GM18526 (cell line): ENCODE data around the gene SLC7A4.

ENCODE experiments used
- POLR2A ChIP-seq: IDR thresholded peaks from 3 replicates; pipeline ENCODE4 v1.6.1; 2011; ENCODE audit not compliant: insufficient read length; ENCODE audit errors: extremely low read depth

SLC7A4 gene

GRCh38 chr22:21068681-21069276, 36.4 kb upstream of the SLC7A4 start:
- no peak for TF ChIP-seq POLR2A

- TF ChIP-seq POLR2A = no peak
Observed at GRCh38 chr22:21067901-21068680, 35.7 kb upstream of the SLC7A4 start.

- TF ChIP-seq POLR2A = no peak
Observed at GRCh38 chr22:21067075-21067900, 34.9 kb upstream of the SLC7A4 start.

- TF ChIP-seq POLR2A = no peak
Observed at GRCh38 chr22:21064917-21065864, 32.8 kb upstream of the SLC7A4 start.

GRCh38 chr22:21055880-21056319, 23.5 kb upstream of the SLC7A4 start:
- TF ChIP-seq POLR2A = no peak

GRCh38 chr22:21055564-21055834, 23.1 kb upstream of the SLC7A4 start:
- no peak for TF ChIP-seq POLR2A

GRCh38 chr22:21054714-21055563, 22.6 kb upstream of the SLC7A4 start:
- no peak for TF ChIP-seq POLR2A

- no peak for TF ChIP-seq POLR2A
Observed at GRCh38 chr22:21054046-21054713, 21.8 kb upstream of the SLC7A4 start.

GRCh38 chr22:21052715-21053459, 20.5 kb upstream of the SLC7A4 start:
- no peak for TF ChIP-seq POLR2A

- no peak for TF ChIP-seq POLR2A
Observed at GRCh38 chr22:21051831-21052400, 19.6 kb upstream of the SLC7A4 start.

GRCh38 chr22:21051145-21051830, 18.9 kb upstream of the SLC7A4 start:
- no peak for TF ChIP-seq POLR2A

- no peak for TF ChIP-seq POLR2A
Observed at GRCh38 chr22:21047730-21048129, 15.4 kb upstream of the SLC7A4 start.

- no peak for TF ChIP-seq POLR2A
Observed at GRCh38 chr22:21047035-21047661, 14.8 kb upstream of the SLC7A4 start.
